ENCODE data around the gene ITPR1.
A peak's percentile ranks its signal among the peaks of the same experiment; 100 is the strongest.

ITPR1 gene

GRCh38 chr3:4460334-4460733 is 32.8 kb upstream of the ITPR1 start:
- TF ChIP-seq CTCF (IDR thresholded peaks at IDR 0.05; ENCODE audit: extremely low read depth, missing control alignments), result no peak
- no peak for DNase-seq (ENCODE audit: low spot score)

- no peak for TF ChIP-seq CTCF (IDR thresholded peaks at IDR 0.05; ENCODE audit: extremely low read depth, missing control alignments)
- DNase-seq (ENCODE audit: low spot score), result no peak
These were observed 31.6 kb upstream of the ITPR1 start for GRCh38 chr3:4461468-4462090.

- DNase-seq (ENCODE audit: low spot score), result no peak
- no peak for TF ChIP-seq CTCF (IDR thresholded peaks at IDR 0.05; ENCODE audit: extremely low read depth, missing control alignments)
These were observed 30.6 kb upstream of the ITPR1 start for GRCh38 chr3:4462369-4463040.

- DNase-seq (ENCODE audit: low spot score), result no peak
- TF ChIP-seq CTCF (IDR thresholded peaks at IDR 0.05; ENCODE audit: extremely low read depth, missing control alignments), result no peak
These were observed 28.6 kb upstream of the ITPR1 start for GRCh38 chr3:4464576-4464975.

GRCh38 chr3:4466741-4467521 is 26.2 kb upstream of the ITPR1 start, which contains the start of gene SUMF1:
Gene SUMF1 (minus strand): TSS chr3:4467269. CDS start chr3:4467245, 24 bp downstream.
- peak; percentile 92 for DNase-seq (ENCODE audit: low spot score)
- TF ChIP-seq CTCF (IDR thresholded peaks at IDR 0.05; ENCODE audit: extremely low read depth, missing control alignments), result no peak

GRCh38 chr3:4467522-4467867 is 25.7 kb upstream of the ITPR1 start:
- no peak for TF ChIP-seq CTCF (IDR thresholded peaks at IDR 0.05; ENCODE audit: extremely low read depth, missing control alignments)
- no peak for DNase-seq (ENCODE audit: low spot score)

GRCh38 chr3:4471907-4472306 is 21.2 kb upstream of the ITPR1 start:
- DNase-seq (ENCODE audit: low spot score), result no peak
- TF ChIP-seq CTCF (IDR thresholded peaks at IDR 0.05; ENCODE audit: extremely low read depth, missing control alignments), result no peak

Measured in GM20000 (cell line).